Urinary bladder (tissue), 4 donors: ENCODE results near the gene CD207. TPM values are rescaled to one million over a fixed set of nuclear protein-coding genes. Genes with fewer than 3 reads are reported as not detected.
A peak's percentile ranks its signal among the peaks of the same experiment; 100 is the strongest.
"Not testable (repeated sequence)": the region's sequence is repeated elsewhere in the genome, so short reads cannot be mapped to it uniquely, and the experiment has no call there.

Experiments used
- DNase-seq: peaks from one replicate; pipeline ENCODE4 v3.0.0-alpha.2; 2015; ENCODE audit errors: extremely low spot score
- H3K27ac ChIP-seq: one replicate; pipeline ENCODE4 v1.5.1; 2013; ENCODE audit warnings: low read depth, mild to moderate bottlenecking, moderate library complexity
- H3K36me3 ChIP-seq: one replicate; pipeline ENCODE4 v1.6.1; 2013; ENCODE audit warnings: mild to moderate bottlenecking, moderate library complexity; ENCODE audit not compliant: insufficient read depth
- H3K4me1 ChIP-seq: one replicate; pipeline ENCODE4 v1.6.1; 2013; ENCODE audit warnings: mild to moderate bottlenecking, moderate library complexity; ENCODE audit not compliant: insufficient read depth
- H3K4me3 ChIP-seq: one replicate; pipeline ENCODE4 v1.5.1; 2013; ENCODE audit warnings: low read depth, low read length
- WGBS: extraction: QIAGEN DNeasy Blood & Tissue Kit; methylation state at CpG from one replicate; pipeline ENCODE4 v1.1.7; 2013; 5-methylcytosine and 5-hydroxymethylcytosine counted together
- polyA plus RNA-seq: library from polyadenylated mRNA; stranded (reverse); fragments of 200-250 nt; gene quantifications from one replicate; pipeline ENCODE4 v1.2.3, GENCODE V29; 2013
- total RNA-seq: library from RNA; depleted of rRNA; stranded (reverse); fragments of >200 nt; gene quantifications from one replicate; pipeline ENCODE4 v1.2.3, GENCODE V29; 2014
- donor health status: healthy with polysubstance abuse.
- donor health status: healthy.

Gene CD207
- total RNA-seq, result not detected
- polyA plus RNA-seq, result 0.06 TPM

DNA sequence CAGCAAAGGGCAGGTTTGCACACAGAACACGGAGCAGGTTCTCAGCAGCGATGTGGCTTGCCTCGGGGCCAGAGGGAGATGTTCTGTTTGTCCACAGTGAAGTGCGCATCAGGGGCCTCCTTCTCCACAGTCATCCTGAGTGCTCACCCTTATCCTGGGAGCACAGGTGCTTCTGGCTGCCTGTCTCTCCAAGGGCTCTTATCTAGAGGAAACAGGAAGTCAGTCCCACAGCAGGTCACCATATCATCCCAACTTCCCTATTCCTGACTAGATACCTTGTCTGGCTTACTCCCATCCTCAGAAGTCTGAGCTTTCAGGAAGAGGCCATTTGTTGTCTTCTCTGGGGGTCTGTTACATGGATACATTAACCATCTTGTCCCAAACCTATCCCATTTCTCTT is at the start of gene CD207:
Gene CD207 (minus strand): TSS at position 174 of the 400 bp plus-strand sequence. CDS start 40 bp downstream, at position 134.
- Histone ChIP-seq H3K4me3 (no peak within 1 kb of the TSS), H3K36me3 (no peaks in the 10 kb centered on the region), H3K27ac (no peak within 1 kb of the TSS), H3K4me1 (no peaks in the 10 kb centered on the region)
- WGBS, result 95% methylated on average over 4 of the region's 4 CpGs
- DNase-seq, result no peak

DNA sequence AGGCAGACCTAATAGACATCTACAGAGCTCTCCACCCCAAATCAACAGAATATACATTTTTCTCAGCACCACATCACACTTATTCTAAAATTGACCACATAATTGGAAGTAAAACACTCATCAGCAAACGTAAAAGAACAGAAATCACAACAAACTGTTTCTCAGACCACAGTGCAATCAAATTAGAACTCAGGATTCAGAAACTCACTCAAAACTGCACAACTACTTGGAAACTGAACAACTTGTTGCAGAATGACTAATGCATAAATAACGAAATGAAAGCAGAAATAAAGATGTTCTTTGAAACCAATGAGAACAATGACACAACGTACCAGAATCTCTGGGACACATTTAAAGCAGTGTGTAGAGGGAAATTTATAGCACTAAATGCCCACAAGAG is 42.9 kb upstream of the CD207 start:
- H3K4me1 ChIP-seq, H3K36me3 ChIP-seq, H3K4me3 ChIP-seq, H3K27ac ChIP-seq, DNase-seq: not testable (repeated sequence)
- 58% methylated on average over 3 of the region's 3 CpGs for WGBS

DNA sequence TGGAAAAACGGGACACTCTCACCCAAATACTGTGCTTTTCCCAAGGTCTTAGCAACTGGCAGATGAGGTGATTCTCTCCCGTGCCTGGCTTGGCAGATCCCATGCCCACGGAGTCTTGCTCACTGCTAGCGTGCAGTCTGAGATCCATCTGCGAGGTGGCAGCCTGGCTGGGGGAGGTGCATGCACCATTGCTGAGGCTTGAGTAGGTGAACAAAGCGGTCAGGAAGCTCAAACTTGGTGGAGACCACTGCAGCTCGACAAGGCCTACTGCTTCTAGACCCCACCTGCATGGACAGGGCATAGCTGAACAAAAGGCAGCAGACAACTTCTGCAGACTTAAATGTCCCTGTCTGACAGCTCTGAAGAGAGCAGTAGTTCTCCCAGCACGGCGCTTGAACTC is 40.5 kb upstream of the CD207 start:
- 72% methylated on average over 9 of the region's 9 CpGs for WGBS
- not testable (repeated sequence) for H3K36me3 ChIP-seq, DNase-seq, H3K4me1 ChIP-seq, H3K27ac ChIP-seq, H3K4me3 ChIP-seq

DNA sequence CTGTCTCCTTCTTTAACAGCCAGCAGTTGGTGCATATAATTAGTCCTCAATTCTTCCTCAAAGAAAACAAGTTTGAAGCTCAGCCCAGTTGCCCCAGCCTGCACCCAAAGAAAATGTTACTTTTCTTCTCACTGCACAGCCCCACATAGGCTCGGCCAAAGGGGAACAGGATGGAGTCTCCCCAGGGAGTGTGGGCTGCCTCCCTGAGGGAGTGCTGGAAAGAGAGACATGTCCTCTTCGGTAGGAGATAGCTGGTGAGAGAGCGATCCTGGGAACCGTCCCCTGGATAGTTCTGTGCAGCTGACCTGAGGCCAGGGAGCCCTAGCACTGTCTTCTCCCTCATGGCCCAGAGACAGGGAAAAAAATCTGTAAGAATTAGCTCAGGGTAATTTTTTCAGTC is 37.9 kb upstream of the CD207 start:
- H3K4me1 ChIP-seq, result no peaks in the 10 kb centered on the region
- no peak overlapping the region for H3K27ac ChIP-seq
- 44% methylated on average over 4 of the region's 4 CpGs for WGBS
- no peaks in the 10 kb centered on the region for H3K36me3 ChIP-seq
- no peak overlapping the region for H3K4me3 ChIP-seq
- DNase-seq, result no peak

DNA sequence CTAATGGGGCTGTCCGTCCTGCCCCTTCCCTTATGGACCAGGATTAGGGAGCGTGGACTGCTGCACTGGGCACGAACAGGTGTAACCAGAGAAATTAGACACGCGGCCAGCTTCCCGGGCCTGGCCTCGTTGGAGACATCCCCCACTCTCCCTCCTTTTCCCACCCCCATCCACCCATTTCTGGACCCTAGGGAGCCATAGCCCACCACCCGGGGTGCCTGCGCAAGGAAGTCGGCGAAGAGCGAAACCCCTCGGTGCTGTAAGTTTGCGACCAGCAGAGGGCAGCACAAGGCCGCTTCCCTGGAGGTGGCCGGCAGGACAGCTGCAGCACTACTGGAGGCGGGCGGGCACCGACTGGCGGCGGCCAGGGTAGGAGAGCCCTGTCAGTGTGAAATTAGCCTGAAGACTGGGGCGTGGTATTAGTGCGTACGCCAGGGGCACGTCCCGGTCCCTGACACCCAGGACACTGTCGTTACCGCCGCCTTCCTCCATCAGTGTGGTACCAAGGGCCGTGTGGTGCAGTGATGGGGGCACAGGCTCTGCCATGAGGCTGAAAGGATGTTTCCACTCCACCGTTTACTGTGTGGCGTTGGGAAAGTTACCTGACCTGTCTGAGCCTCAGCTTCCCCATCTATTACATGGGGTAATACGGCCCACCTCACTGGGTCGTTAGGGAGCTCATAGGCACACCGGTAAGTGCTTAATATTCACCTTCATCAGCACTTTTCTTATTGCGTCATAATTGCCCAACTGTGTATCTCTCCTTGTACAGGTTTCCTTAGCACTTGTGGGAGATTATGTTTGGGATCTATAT is 36.0 kb upstream of the CD207 start:
- 13% methylated on average over 36 of the region's 36 CpGs for WGBS
- H3K36me3 ChIP-seq, result no peaks in the 10 kb centered on the region
- H3K4me3 ChIP-seq, result no peak overlapping the region
- DNase-seq, result no peak
- H3K4me1 ChIP-seq, result no peaks in the 10 kb centered on the region
- H3K27ac ChIP-seq, result no peak overlapping the region

DNA sequence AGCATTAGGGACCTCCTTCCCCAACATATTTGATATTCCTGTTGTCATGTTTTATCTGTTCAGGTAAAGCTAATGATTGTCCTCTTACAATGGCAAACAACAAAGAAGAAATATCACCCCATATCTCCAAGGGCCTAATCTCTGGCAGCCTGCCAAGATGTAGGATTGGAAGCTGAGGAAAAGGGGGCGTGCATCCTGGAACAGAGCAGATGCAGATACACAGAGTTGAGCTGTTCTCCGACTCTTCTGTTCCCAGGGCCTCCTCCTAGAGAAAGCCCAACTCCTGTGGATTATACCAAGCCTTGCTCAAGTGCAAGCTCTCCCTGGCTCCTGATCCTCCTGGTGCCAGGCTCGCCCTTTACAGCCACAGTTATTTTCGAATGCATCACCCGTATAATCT is 35.2 kb upstream of the CD207 start:
- WGBS, result 47% methylated on average over 5 of the region's 5 CpGs
- no peaks in the 10 kb centered on the region for H3K4me1 ChIP-seq
- no peak for DNase-seq
- H3K4me3 ChIP-seq, result no peak overlapping the region
- no peak overlapping the region for H3K27ac ChIP-seq
- H3K36me3 ChIP-seq, result no peaks in the 10 kb centered on the region

DNA sequence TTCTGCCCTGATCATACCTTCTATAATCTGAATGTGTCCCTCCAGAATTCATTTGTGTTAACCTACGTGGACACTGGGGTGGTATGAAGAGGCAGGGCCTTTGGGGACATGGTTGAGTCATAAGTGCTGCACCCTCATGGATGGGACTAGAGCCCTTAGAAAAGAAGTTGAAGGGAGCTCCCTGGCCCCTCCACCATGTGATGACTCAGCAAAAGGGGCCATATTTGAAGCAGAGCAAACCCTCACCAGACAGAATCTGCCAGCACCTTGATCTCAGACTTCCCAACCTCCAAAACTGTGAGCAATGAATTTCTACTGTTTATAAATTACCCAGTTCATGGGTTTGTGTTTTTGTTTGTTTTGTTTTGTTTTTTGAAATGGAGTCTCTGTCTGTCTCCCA is 33.4 kb upstream of the CD207 start:
- Histone ChIP-seq H3K36me3 (no peaks in the 10 kb centered on the region), H3K4me1 (no peaks in the 10 kb centered on the region), H3K4me3 (no peak overlapping the region), H3K27ac (no peak overlapping the region)
- 72% methylated on average over 1 of the region's 1 CpG for WGBS
- DNase-seq, result no peak

DNA sequence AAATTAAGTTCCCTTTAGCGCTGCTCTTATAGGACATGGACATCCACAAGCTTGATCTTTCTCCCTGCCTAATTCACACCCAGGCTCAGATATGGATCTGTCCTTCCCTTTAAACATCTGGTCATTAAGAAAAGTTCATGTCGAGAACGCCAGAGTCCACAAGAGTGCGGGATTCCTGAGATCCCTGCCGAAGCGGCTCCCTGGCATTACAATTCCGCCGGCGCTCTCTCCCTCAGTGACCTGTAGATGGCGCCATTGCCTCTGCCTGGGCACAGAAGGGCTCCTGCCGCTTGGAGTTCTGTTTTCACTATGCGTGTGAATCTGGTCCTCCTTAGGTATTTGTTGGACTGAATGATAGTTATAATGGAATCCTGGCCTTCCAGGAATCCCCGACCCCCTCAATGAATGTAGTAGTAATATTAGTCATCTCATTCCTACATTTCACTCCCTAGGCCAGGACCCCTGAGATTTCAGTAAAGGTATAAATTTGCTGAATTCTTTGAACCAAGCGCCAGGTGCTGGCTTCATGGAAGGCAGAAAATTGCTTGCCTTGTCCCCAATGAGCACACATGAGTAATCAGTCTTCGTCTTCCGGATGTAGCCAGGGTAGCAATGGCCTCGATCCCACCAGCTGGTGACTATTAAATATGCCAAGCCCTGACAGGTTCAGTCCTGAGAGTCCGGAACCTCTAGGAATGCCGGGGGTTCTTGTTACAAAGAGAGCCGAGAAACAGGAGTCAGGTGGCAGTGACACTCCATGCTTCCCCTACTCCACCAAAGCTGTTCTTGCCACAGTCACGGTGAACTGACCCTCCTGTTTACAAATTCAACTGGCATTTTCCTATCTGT is 26.4 kb upstream of the CD207 start:
- H3K4me1 ChIP-seq, result no peaks in the 10 kb centered on the region
- H3K27ac ChIP-seq, result no peak overlapping the region
- H3K36me3 ChIP-seq, result no peaks in the 10 kb centered on the region
- 19% methylated on average over 21 of the region's 21 CpGs for WGBS
- no peak overlapping the region for H3K4me3 ChIP-seq
- DNase-seq, result peak; percentile 23

DNA sequence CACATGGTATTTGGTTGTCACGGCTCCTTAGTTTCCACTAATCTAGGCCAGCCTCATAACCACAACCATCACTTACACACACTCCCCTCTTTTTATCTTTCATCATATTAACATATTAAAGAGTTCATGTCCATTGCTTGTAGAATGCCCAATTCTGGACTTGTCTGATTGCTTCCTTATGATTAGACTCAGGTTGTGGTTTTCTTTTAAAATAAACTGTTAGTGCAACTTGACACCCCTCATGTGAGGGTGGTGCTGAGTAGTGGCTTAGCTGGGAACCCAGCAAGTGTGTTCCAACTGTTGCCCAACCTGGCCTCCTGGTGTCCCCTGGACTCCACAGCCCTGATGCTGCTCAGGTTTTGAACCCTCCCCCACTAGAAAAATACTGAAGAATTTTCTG is 20.1 kb upstream of the CD207 start:
- H3K27ac ChIP-seq, result no peak overlapping the region
- WGBS, result 70% methylated on average over 1 of the region's 1 CpG
- no peaks in the 10 kb centered on the region for H3K36me3 ChIP-seq
- no peak overlapping the region for H3K4me3 ChIP-seq
- no peak for DNase-seq
- no peaks in the 10 kb centered on the region for H3K4me1 ChIP-seq

DNA sequence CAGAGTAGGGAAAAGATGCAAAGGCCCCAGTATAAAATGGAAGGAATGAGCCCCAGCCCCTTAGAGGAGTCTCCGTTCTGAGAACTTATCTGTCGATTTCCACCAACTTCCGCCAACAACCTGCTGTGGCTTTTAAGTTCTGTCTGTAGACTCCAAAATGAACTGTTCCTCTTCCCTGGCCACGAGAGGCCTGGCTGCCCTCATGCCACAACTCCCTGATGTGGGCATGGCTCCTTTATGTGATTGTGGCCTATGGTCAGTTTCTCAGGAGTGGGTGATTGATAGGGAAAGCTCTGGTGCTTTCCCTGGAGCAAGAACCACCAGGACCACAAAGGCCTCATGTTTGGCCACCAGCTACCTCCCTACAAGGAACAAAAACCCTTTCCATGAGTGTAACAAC is 18.8 kb upstream of the CD207 start:
- H3K27ac ChIP-seq, result no peak overlapping the region
- no peaks in the 10 kb centered on the region for H3K4me1 ChIP-seq
- WGBS, result 85% methylated on average over 4 of the region's 4 CpGs
- no peaks in the 10 kb centered on the region for H3K36me3 ChIP-seq
- no peak overlapping the region for H3K4me3 ChIP-seq
- no peak for DNase-seq

DNA sequence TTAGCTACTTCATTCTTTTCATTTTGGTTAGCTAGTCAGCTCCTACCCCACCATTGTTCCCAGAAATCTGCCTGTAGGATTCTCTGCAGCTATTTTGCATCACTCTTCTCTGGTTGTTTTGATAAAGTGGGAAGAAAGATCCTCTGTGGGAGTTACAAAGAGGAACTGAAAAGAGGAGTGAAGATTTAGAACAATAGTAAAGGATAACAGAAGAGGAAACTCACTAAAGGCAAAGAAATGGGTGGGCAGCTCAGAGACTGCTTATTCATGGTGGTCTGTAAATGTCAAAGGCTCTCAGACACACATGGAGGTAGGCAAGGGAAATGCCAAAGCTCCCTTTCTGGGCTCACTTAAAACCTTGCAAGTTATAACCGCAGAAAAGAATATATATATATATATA is 17.2 kb upstream of the CD207 start:
- Histone ChIP-seq H3K4me1 (no peaks in the 10 kb centered on the region), H3K27ac (no peak overlapping the region), H3K36me3 (no peaks in the 10 kb centered on the region), H3K4me3 (no peak overlapping the region)
- no peak for DNase-seq
- 89% methylated on average over 1 of the region's 1 CpG for WGBS

DNA sequence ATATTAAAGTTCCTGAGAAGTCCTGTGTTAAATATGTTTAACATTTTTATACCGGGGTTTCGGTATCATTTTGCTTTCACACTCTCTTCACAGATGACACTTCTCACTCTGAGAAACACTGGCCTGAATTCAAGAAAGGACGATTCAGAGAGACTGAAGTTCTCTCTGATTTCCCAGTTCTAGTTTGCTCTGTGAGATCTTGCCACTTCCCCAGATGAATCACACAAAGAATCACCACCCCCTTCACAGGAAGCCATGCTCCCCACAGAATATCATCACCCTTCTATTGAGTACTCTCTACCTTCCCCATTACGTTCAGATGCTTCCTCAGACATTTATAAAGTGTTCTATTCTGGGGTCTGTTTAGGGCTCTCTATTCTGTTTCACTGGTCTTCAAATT is 16.1 kb upstream of the CD207 start:
- no peaks in the 10 kb centered on the region for H3K36me3 ChIP-seq
- 58% methylated on average over 4 of the region's 4 CpGs for WGBS
- DNase-seq, result no peak
- no peak overlapping the region for H3K4me3 ChIP-seq
- no peak overlapping the region for H3K27ac ChIP-seq
- no peaks in the 10 kb centered on the region for H3K4me1 ChIP-seq

DNA sequence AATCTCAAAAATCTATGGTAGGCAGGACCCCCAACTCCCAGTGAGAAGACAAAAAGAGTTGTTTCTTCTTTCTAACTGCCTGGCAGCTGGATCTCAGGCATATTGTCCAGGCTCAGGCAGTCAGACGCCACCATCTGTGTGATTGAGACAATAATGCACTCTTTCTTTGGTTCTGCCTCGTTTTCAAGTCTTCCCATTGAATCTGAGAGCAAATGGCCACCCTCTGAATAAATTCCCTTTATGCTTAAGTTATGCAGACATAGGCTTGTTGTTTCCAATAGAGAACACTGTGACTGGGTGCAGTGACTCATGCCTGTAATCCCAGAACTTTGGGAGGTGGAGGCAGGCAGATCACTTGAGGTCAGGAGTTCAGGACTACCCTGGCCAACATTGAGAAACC is 15.3 kb upstream of the CD207 start:
- 54% methylated on average over 2 of the region's 2 CpGs for WGBS
- H3K4me3 ChIP-seq, result no peak overlapping the region
- H3K4me1 ChIP-seq, result no peaks in the 10 kb centered on the region
- no peak overlapping the region for H3K27ac ChIP-seq
- no peak for DNase-seq
- H3K36me3 ChIP-seq, result no peaks in the 10 kb centered on the region

DNA sequence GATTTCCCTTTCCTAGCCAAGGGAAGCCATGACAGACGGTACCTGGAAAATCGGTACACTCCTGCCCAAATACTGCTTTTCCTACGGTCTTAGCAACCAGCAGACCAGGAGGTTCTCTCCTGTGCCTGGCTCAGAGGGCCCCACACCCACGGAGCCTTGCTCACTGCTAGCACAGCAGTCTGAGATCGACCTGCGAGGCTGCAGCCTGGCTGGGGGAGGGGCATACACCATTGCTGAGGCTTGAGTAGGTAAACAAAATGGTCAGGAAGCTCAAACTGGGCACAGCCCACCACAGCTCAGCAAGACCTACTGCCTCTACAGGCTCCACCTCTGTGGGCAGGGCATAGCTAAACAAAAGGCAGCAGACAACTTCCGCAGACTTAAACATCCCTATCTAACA is 6.8 kb upstream of the CD207 start:
- Histone ChIP-seq H3K27ac (no peak overlapping the region), H3K4me3 (no peak overlapping the region), H3K4me1 (no peaks in the 10 kb centered on the region), H3K36me3 (no peaks in the 10 kb centered on the region)
- no peak for DNase-seq
- 78% methylated on average over 7 of the region's 7 CpGs for WGBS
